ENCODE data around the gene JAZF1.

- TF ChIP-seq POLR2A (IDR thresholded peaks at IDR 0.05) = no peak
- no peak for TF ChIP-seq CTCF (IDR thresholded peaks at IDR 0.05)
- TF ChIP-seq POLR2AphosphoS5 (IDR thresholded peaks at IDR 0.05; ENCODE audit: insufficient read depth in 1 of 2, low read depth in 1 of 2) = no peak
Measured at GRCh38 chr7:27992097-27992496, 188.5 kb downstream of the JAZF1 start.
